GM12864 (cell line): Measurements from ENCODE around the gene PPP1R1A.

Experiments
- DNase-seq: peaks from one replicate; pipeline ENCODE4 v3.0.0-alpha.2; 2011; ENCODE audit warnings: low read depth
- H3K4me3 ChIP-seq: 2 replicates; pipeline ENCODE4 v1.5.1; 2011; ENCODE audit warnings: mild to moderate bottlenecking, low read depth, low read length, control low read depth
- CTCF ChIP-seq: IDR thresholded peaks from 2 replicates; pipeline ENCODE4 v1.5.1; 2011; ENCODE audit warnings: low read depth, mild to moderate bottlenecking, moderate library complexity, low read length, control low read depth, inconsistent platforms; ENCODE audit errors: missing control alignments

Gene PPP1R1A

GRCh38 chr12:54572881-54573280, 15.6 kb downstream of the PPP1R1A start:
- no peak for DNase-seq
- TF ChIP-seq CTCF: no peak
- H3K4me3 ChIP-seq: no peak overlapping the region

- no peak for TF ChIP-seq CTCF
Measured at GRCh38 chr12:54571193-54572188, 17.0 kb downstream of the PPP1R1A start.

GRCh38 chr12:54569995-54570528, 18.4 kb downstream of the PPP1R1A start:
- no peak for DNase-seq
- no peak overlapping the region for H3K4me3 ChIP-seq
- TF ChIP-seq CTCF: no peak

More at GRCh38 chr12:54571193-54572188, 17.0 kb downstream of the PPP1R1A start:
- H3K4me3 ChIP-seq: no peak overlapping the region
- DNase-seq: no peak

GRCh38 chr12:54569072-54569471, 19.4 kb downstream of the PPP1R1A start:
- no peak for TF ChIP-seq CTCF
- H3K4me3 ChIP-seq: no peak overlapping the region

GRCh38 chr12:54566792-54567191, 21.7 kb downstream of the PPP1R1A start:
- no peak for DNase-seq
- TF ChIP-seq CTCF: no peak
- no peak overlapping the region for H3K4me3 ChIP-seq

More at GRCh38 chr12:54569072-54569471, 19.4 kb downstream of the PPP1R1A start:
- DNase-seq: no peak

GRCh38 chr12:54565986-54566544, 22.4 kb downstream of the PPP1R1A start:
- H3K4me3 ChIP-seq: no peak overlapping the region
- no peak for TF ChIP-seq CTCF
- no peak for DNase-seq
